Large intestine (tissue), 3 donors: Measurements from ENCODE around the gene TGFBR3. TPM values are rescaled to one million over a fixed set of nuclear protein-coding genes. Genes with fewer than 3 reads are reported as not detected.

Experiments
- DNase-seq, 2 donors: peaks; one replicate each; pipeline versions ENCODE4 v3.0.0 to v3.0.0-alpha.2; 2013
- H3K27ac ChIP-seq: one replicate; pipeline ENCODE4 v1.5.1; 2013; ENCODE audit warnings: low read length
- H3K27me3 ChIP-seq: 2 replicates; pipeline ENCODE4 v1.6.1; 2013; ENCODE audit warnings: low read length; ENCODE audit not compliant: control insufficient read depth, insufficient read depth
- H3K36me3 ChIP-seq: 2 replicates; pipeline ENCODE4 v1.6.1; 2013; ENCODE audit warnings: low read length; ENCODE audit not compliant: control insufficient read depth, insufficient read depth
- H3K4me1 ChIP-seq: one replicate; pipeline ENCODE4 v1.6.1; 2013; ENCODE audit warnings: low read length; ENCODE audit not compliant: control insufficient read depth, insufficient read depth
- H3K4me3 ChIP-seq: one replicate; pipeline ENCODE4 v1.5.1; 2013; ENCODE audit warnings: low read length
- H3K9me3 ChIP-seq: one replicate; pipeline ENCODE4 v1.6.1; 2013; ENCODE audit warnings: mild to moderate bottlenecking, low read depth, low read length, moderate library complexity; ENCODE audit not compliant: control insufficient read depth
- WGBS: methylation state at CpG from one replicate; pipeline ENCODE4 v1.1.5; 2013; ENCODE audit warnings: low lambda C conversion rate; ENCODE audit not compliant: insufficient coverage; 5-methylcytosine and 5-hydroxymethylcytosine counted together
- polyA plus RNA-seq: library from polyadenylated mRNA; unstranded; fragments of 120-200 nt; gene quantifications from one replicate; pipeline ENCODE4 v1.2.1, GENCODE V29; 2013

Gene TGFBR3
- polyA plus RNA-seq, 1 donor: 13.7 TPM

- Histone ChIP-seq H3K27me3 (no peaks in the 10 kb centered on the region), H3K4me1 (no peaks in the 10 kb centered on the region), H3K9me3 (no peaks in the 10 kb centered on the region), H3K27ac (no peak overlapping the region), H3K36me3 (no peaks in the 10 kb centered on the region), H3K4me3 (no peak overlapping the region)
- WGBS: no CpG with 5 or more reads among the region's 8 CpGs
- no peak for DNase-seq
Observed at GRCh38 chr1:91803123-91803522, 82.8 kb downstream of the TGFBR3 start.

- no peaks in the 10 kb centered on the region for H3K4me1 ChIP-seq
- H3K36me3 ChIP-seq: peaks cover 5% of the 10 kb centered on the region
- H3K27me3 ChIP-seq: no peaks in the 10 kb centered on the region
- no peaks in the 10 kb centered on the region for H3K9me3 ChIP-seq
- H3K27ac ChIP-seq: no peak overlapping the region
- WGBS: 92% methylated on average over 2 of the region's 3 CpGs
- no peak overlapping the region for H3K4me3 ChIP-seq
- DNase-seq: no peak
Observed at GRCh38 chr1:91801496-91802115, 84.3 kb downstream of the TGFBR3 start.

DNA sequence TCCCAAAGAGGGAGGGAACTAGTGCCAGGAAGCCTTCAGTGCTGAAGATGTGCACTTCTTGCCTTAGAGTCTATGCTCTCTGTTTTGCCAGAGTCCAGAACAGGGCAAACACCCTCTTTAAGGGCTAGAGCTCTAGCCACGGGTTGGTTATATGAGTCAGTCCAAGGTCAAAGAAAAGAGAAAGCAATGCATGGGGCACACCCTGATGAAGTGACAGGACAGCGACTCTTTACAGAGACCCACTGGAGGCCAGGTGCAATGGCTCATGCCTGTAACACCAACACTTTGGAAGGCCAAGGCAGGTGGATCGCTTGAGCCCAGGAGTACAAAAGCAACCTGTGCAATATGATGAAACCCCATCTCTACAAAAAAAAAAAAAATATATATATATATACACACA lies 86.1 kb downstream of the TGFBR3 start:
- H3K4me1 ChIP-seq: no peaks in the 10 kb centered on the region
- H3K27me3 ChIP-seq: no peaks in the 10 kb centered on the region
- WGBS: no CpG with 5 or more reads among the region's 3 CpGs
- H3K4me3 ChIP-seq: no peak overlapping the region
- H3K36me3 ChIP-seq: peaks cover 5% of the 10 kb centered on the region
- no peak overlapping the region for H3K27ac ChIP-seq
- no peaks in the 10 kb centered on the region for H3K9me3 ChIP-seq
- DNase-seq: no peak

GRCh38 chr1:91799159-91799558 lies 86.8 kb downstream of the TGFBR3 start:
- Histone ChIP-seq H3K4me1 (no peaks in the 10 kb centered on the region), H3K36me3 (peaks cover 5% of the 10 kb centered on the region), H3K9me3 (no peaks in the 10 kb centered on the region), H3K4me3 (no peak overlapping the region), H3K27ac (no peak overlapping the region), H3K27me3 (no peaks in the 10 kb centered on the region)
- DNase-seq: no peak
- no CpG with 5 or more reads among the region's 5 CpGs for WGBS

DNA sequence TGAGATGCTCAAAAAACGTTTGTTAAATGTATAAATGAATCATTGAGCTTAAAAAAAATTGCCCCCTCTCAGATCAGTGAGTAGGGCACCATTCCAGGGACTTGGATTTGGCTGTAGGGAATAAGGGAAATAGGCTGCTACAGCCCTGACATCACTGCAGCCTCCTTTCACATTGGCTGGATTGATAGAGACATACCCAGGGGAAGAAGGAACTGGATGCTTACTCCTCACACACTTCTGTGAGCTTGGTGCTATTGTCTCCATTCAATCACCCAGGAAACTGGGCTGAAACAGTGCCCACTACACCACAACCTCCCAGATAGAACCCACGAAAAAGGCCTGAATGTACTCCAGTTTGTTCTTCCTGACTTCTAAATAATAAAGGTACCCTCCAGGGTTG lies 87.2 kb downstream of the TGFBR3 start:
- no peak overlapping the region for H3K4me3 ChIP-seq
- peaks cover 5% of the 10 kb centered on the region for H3K36me3 ChIP-seq
- H3K27ac ChIP-seq: no peak overlapping the region
- no peaks in the 10 kb centered on the region for H3K9me3 ChIP-seq
- no peaks in the 10 kb centered on the region for H3K27me3 ChIP-seq
- DNase-seq: no peak
- H3K4me1 ChIP-seq: no peaks in the 10 kb centered on the region
- WGBS: no CpG with 5 or more reads among the region's 2 CpGs

GRCh38 chr1:91798241-91798648 lies 87.7 kb downstream of the TGFBR3 start:
- Histone ChIP-seq H3K4me1 (no peaks in the 10 kb centered on the region), H3K27ac (no peak overlapping the region)

DNA sequence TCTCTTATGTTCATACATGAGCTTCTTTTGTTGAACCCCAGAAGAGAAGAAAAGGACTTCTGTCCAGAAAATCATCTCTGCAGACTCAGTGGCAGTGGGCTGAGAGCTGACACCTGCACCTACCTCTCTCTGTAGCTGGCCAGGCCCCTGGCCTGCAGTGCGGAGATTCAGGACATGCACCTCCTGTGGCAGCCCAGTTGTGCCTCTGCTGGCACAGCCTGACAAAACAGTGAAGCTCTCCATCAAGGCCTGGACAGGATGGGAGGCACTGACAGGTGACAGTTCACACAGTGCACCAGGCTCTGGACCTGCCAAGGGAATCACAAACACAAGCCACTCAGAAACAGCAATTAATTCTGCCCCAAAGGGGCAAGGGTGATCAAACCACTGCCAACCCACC lies 88.8 kb downstream of the TGFBR3 start:
- WGBS: no CpG with 5 or more reads among the region's 1 CpG
- Histone ChIP-seq H3K27ac (no peak overlapping the region), H3K27me3 (no peaks in the 10 kb centered on the region), H3K4me1 (no peaks in the 10 kb centered on the region), H3K36me3 (peaks cover 5% of the 10 kb centered on the region), H3K9me3 (no peaks in the 10 kb centered on the region), H3K4me3 (no peak overlapping the region)
- DNase-seq: no peak

More at GRCh38 chr1:91798241-91798648, 87.7 kb downstream of the TGFBR3 start:
- no peak for DNase-seq
- Histone ChIP-seq H3K36me3 (peaks cover 5% of the 10 kb centered on the region), H3K27me3 (no peaks in the 10 kb centered on the region), H3K4me3 (no peak overlapping the region), H3K9me3 (no peaks in the 10 kb centered on the region)
- 93% methylated on average over 2 of the region's 5 CpGs for WGBS

DNA sequence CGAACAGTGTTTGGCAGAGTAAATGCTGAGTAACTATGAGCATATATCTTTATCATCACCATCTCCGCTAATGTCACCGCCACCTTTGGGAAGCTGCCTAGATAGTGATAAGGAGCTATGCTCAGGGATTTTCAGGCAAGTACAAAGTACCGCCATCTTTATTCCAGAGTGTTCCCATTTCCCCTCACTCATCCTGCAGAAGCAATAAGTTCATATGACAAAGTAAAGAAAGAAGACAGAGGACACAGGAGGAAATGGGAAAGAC lies 89.6 kb downstream of the TGFBR3 start:
- Histone ChIP-seq H3K27me3 (no peaks in the 10 kb centered on the region), H3K9me3 (no peaks in the 10 kb centered on the region), H3K27ac (no peak overlapping the region), H3K4me1 (no peaks in the 10 kb centered on the region), H3K36me3 (peaks cover 5% of the 10 kb centered on the region), H3K4me3 (no peak overlapping the region)
- DNase-seq: no peak
- no CpG with 5 or more reads among the region's 4 CpGs for WGBS

- H3K9me3 ChIP-seq: no peaks in the 10 kb centered on the region
- 80% methylated on average over 1 of the region's 7 CpGs for WGBS
- H3K4me1 ChIP-seq: no peaks in the 10 kb centered on the region
- H3K27me3 ChIP-seq: no peaks in the 10 kb centered on the region
- DNase-seq: no peak
- H3K27ac ChIP-seq: no peak overlapping the region
- peaks cover 5% of the 10 kb centered on the region for H3K36me3 ChIP-seq
- H3K4me3 ChIP-seq: no peak overlapping the region
Observed at GRCh38 chr1:91795591-91796389, 90.2 kb downstream of the TGFBR3 start.

- no peaks in the 10 kb centered on the region for H3K27me3 ChIP-seq
- peaks cover 5% of the 10 kb centered on the region for H3K36me3 ChIP-seq
- no peaks in the 10 kb centered on the region for H3K4me1 ChIP-seq
- no peak overlapping the region for H3K4me3 ChIP-seq
- no peak overlapping the region for H3K27ac ChIP-seq
- no peak for DNase-seq
- WGBS: 83% methylated on average over 2 of the region's 3 CpGs
- H3K9me3 ChIP-seq: no peaks in the 10 kb centered on the region
Observed at GRCh38 chr1:91793877-91794276, 92.1 kb downstream of the TGFBR3 start.

DNA sequence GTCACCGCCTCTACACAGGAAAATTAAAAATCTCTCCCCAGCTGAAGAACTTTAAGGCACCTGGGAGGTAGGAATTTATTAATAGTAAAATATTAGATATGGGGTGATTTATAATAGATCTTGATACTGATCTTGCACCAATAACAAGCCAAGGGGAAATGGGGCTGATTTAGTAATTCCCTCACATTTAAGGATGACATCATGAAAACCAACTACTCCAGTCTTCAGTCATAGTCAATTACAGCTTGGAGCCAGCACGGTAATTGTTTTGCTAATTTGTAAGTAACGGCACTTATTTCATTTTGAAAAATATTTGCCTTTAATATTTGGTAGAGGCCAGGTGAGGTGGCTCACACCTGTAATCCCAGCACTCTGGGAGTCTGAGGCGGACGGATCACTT lies 92.8 kb downstream of the TGFBR3 start:
- peaks cover 5% of the 10 kb centered on the region for H3K36me3 ChIP-seq
- no peaks in the 10 kb centered on the region for H3K4me1 ChIP-seq
- H3K27me3 ChIP-seq: no peaks in the 10 kb centered on the region
- WGBS: no CpG with 5 or more reads among the region's 5 CpGs
- no peaks in the 10 kb centered on the region for H3K9me3 ChIP-seq
- no peak overlapping the region for H3K4me3 ChIP-seq
- no peak overlapping the region for H3K27ac ChIP-seq
- no peak for DNase-seq
